Endothelial cell of umbilical vein (primary cell): ENCODE data around the gene MCCD1. TPM values are rescaled to one million over a fixed set of nuclear protein-coding genes. Genes with fewer than 3 reads are reported as not detected.

ENCODE experiments used
- BruUV-seq: library from RNA; stranded (reverse); fragments of 400-500 nt; replicated peaks from 2 replicates; lab custom pipeline; 2021; lab: Mats Ljungman, UMichigan
- CTCF ChIA-PET: fragments of 300-600, 350-600 bp; sonication (Branson Sonifier 250); formaldehyde crosslinking; loops from one replicate; lab custom pipeline; 2021; ENCODE audit warnings: antibody characterized with exemption, inconsistent platforms; lab: Charles Lee
- POLR2A ChIA-PET: fragments of 300-600, 350-600 bp; sonication (Branson Sonifier 250); formaldehyde crosslinking; loops from one replicate; lab custom pipeline; 2021; ENCODE audit warnings: antibody characterized with exemption, inconsistent platforms; lab: Charles Lee
- DNase-seq: peaks from one replicate; pipeline ENCODE4 v3.0.0-alpha.2; 2011; ENCODE audit warnings: low read depth, low spot score
- FAIRE-seq: peaks from 2 replicates; lab custom pipeline; 2011; peaks lifted over from hg19 to GRCh38; lab: Jason Lieb, UNC
- H2AFZ ChIP-seq: 2 replicates; pipeline ENCODE4 v1.6.0; 2012; ENCODE audit warnings: low read depth, low read length, control low read depth, inconsistent platforms
- H3K27ac ChIP-seq: 2 replicates; pipeline ENCODE4 v1.5.1; 2011; ENCODE audit warnings: low read depth, mild to moderate bottlenecking, control low read depth, low read length, moderate library complexity; ENCODE audit not compliant: insufficient read depth
- H3K27me3 ChIP-seq, 2 experiments: 2 replicates each; pipeline versions ENCODE4 v1.6.0 to v1.6.1; 2011; ENCODE audit warnings: low read length in 2 of 2, mixed read lengths in 1 of 2; ENCODE audit not compliant: control insufficient read depth in 2 of 2, insufficient read depth in 2 of 2
- H3K36me3 ChIP-seq, 2 experiments: 2 replicates in 1 of 2; 3 replicates in 1 of 2; pipeline ENCODE4 v1.5.1; 2011; ENCODE audit warnings: low read length in 2 of 2, mild to moderate bottlenecking in 1 of 2, moderate library complexity in 1 of 2; ENCODE audit not compliant: control insufficient read depth in 2 of 2, insufficient read depth in 2 of 2; ENCODE audit errors: extremely low read depth in 1 of 2
- H3K4me1 ChIP-seq: 3 replicates; pipeline ENCODE4 v1.5.1; 2011; ENCODE audit warnings: mild to moderate bottlenecking, low read length; ENCODE audit not compliant: control insufficient read depth, insufficient read depth; ENCODE audit errors: extremely low read depth
- H3K4me2 ChIP-seq: 2 replicates; pipeline ENCODE4 v1.6.1; 2011; ENCODE audit warnings: low read length, control low read depth, mixed read lengths; ENCODE audit not compliant: insufficient read depth
- H3K4me3 ChIP-seq, 3 experiments: fragments of 200-600 bp in 1 of 3; sonication (generic), shearing (Covaris generic) in 1 of 3; replicated peaks in 1 of 3; 2 replicates each; pipeline ENCODE4 v1.5.1; 2011 to 2016; ENCODE audit warnings: control low read depth in 3 of 3, low read length in 3 of 3, mild to moderate bottlenecking in 2 of 3, inconsistent platforms in 1 of 3, low read depth in 1 of 3, moderate library complexity in 1 of 3; ENCODE audit not compliant: insufficient read depth in 1 of 3
- H3K79me2 ChIP-seq: 2 replicates; pipeline ENCODE4 v1.6.0; 2012; ENCODE audit warnings: low read length, inconsistent platforms; ENCODE audit not compliant: control insufficient read depth, insufficient read depth
- H3K9ac ChIP-seq: replicated peaks from 2 replicates; pipeline ENCODE3; 2011; ENCODE audit warnings: low read length, control low read depth; ENCODE audit not compliant: insufficient read depth; ENCODE audit errors: extremely low read depth
- H3K9me1 ChIP-seq: replicated peaks from 3 replicates; pipeline ENCODE4 v1.6.0; 2011; ENCODE audit warnings: mild to moderate bottlenecking, low read length; ENCODE audit not compliant: control insufficient read depth, insufficient read depth; ENCODE audit errors: extremely low read depth
- H3K9me3 ChIP-seq: replicated peaks from 2 replicates; pipeline ENCODE4 v1.5.1; 2012; ENCODE audit warnings: low read length, inconsistent platforms; ENCODE audit not compliant: control insufficient read depth, insufficient read depth
- H4K20me1 ChIP-seq: replicated peaks from 2 replicates; pipeline ENCODE3; 2011; ENCODE audit warnings: mild to moderate bottlenecking, low read length; ENCODE audit not compliant: control insufficient read depth, insufficient read depth; ENCODE audit errors: extremely low read depth
- CTCF ChIP-seq, 2 donors: IDR thresholded peaks; 1 replicate in 1 of 2; 2 replicates in 1 of 2; pipeline ENCODE4 v1.5.1; 2011; ENCODE audit warnings: low read length in 2 of 2, mild to moderate bottlenecking in 2 of 2, moderate library complexity in 2 of 2, control low read depth in 1 of 2, inconsistent platforms in 1 of 2, low read depth in 1 of 2; ENCODE audit not compliant: insufficient read depth in 1 of 2; ENCODE audit errors: extremely low read depth in 1 of 2
- EZH2 ChIP-seq: IDR thresholded peaks from 2 replicates; pipeline ENCODE4 v1.6.1; 2012; ENCODE audit warnings: borderline replicate concordance, low read depth, mild to moderate bottlenecking, moderate library complexity, low read length, inconsistent platforms; ENCODE audit not compliant: severe bottlenecking
- FOS ChIP-seq: IDR thresholded peaks from 2 replicates; pipeline ENCODE4 v1.6.1; 2011; ENCODE audit warnings: mild to moderate bottlenecking, low read length, moderate library complexity, borderline replicate concordance; ENCODE audit not compliant: insufficient read depth
- GATA2 ChIP-seq: IDR thresholded peaks from 2 replicates; pipeline ENCODE4 v1.7.0; 2011; ENCODE audit warnings: low read depth, mild to moderate bottlenecking, moderate library complexity, mixed read lengths, low read length; ENCODE audit not compliant: insufficient read length, insufficient read depth
- JUN ChIP-seq: IDR thresholded peaks from 2 replicates; pipeline ENCODE4 v1.6.1; 2011; ENCODE audit warnings: borderline replicate concordance, low read depth; ENCODE audit not compliant: insufficient read length, insufficient read depth
- MAX ChIP-seq: IDR thresholded peaks from 2 replicates; pipeline ENCODE4 v1.6.1; 2011; ENCODE audit not compliant: insufficient read depth, insufficient read length
- MYC ChIP-seq: IDR thresholded peaks from one replicate; pipeline ENCODE4 v1.6.1; 2011; ENCODE audit warnings: mild to moderate bottlenecking, low read depth, low read length
- POLR2A ChIP-seq: IDR thresholded peaks from 2 replicates; pipeline ENCODE4 v1.6.1; 2012; ENCODE audit warnings: low read depth, mild to moderate bottlenecking, control low read depth, low read length
- POLR2AphosphoS5 ChIP-seq: IDR thresholded peaks from 2 replicates; pipeline ENCODE4 v1.6.1; 2012; ENCODE audit warnings: low read depth, mild to moderate bottlenecking, control low read depth, low read length, moderate library complexity; ENCODE audit not compliant: insufficient read depth
- dilution Hi-C: fragments of 300-500 bp; cut with MboI; formaldehyde crosslinking; loops from one replicate; pipeline ENCODE4 v1.15.0; 2019; ENCODE audit warnings: low sequenced_read_pairs; ENCODE audit not compliant: extremely low pct_ligation_motif_present
- intact Hi-C: fragments of 100-400 bp; cut with micrococcal nuclease; formaldehyde crosslinking; loops from one replicate; pipeline ENCODE4 v1.10.0; 2022
- polyA plus RNA-seq, 4 experiments: library from polyadenylated mRNA; depleted of rRNA in 3 of 4; stranded (reverse) in 3 of 4; unstranded in 1 of 4; fragments of >200 nt; gene quantifications; 2 replicates each; pipeline versions ENCODE4 v1.2.1 to v1.2.3, GENCODE V29; 2011 to 2012; ENCODE audit warnings: missing spikeins in 1 of 4
- total RNA-seq: library from RNA; stranded (reverse); gene quantifications from 2 replicates; pipeline ENCODE4 v1.2.3, GENCODE V29; 2021

The MCCD1 gene
- total and polyA plus RNA-seq, 2 donors (not counting 3 experiments of a cell fraction or from before 2014, with no cell fraction given) = not detected

- no peak for TF ChIP-seq GATA2
- no peak for TF ChIP-seq MYC
- no peak for TF ChIP-seq POLR2A
- TF ChIP-seq MAX = no peak
- TF ChIP-seq JUN = no peak
- no peak for TF ChIP-seq FOS
- no peak for TF ChIP-seq CTCF (IDR thresholded peaks at IDR 0.05; ENCODE audit: extremely low read depth in 1 of 2, insufficient read depth in 1 of 2, low read depth in 1 of 2, low read length in 2 of 2)
- TF ChIP-seq EZH2 = no peak
- TF ChIP-seq POLR2AphosphoS5 = no peak
- ChIA-PET CTCF (interaction anchor here (0.8 to 31.0 kb wide), 10 partner anchors 10 to 119 kb away, joined by 3 to 1517 read pairs (median 4); partner anchors contain the start of genes C6orf47, LST1, LTB and NCR3), POLR2A (interaction anchor here (0.8 to 1.2 kb wide), 7 partner anchors 8 to 1431 kb away, joined by 3 to 6 read pairs (median 4); partner anchors contain the start of gene MCCD1)
- Histone ChIP-seq H3K4me3 (peak overlapping the region; percentile 59 to 95 (median 80)), H3K4me1 (peaks cover 27% of the 10 kb centered on the region), H3K9me3 (no peaks in the 10 kb centered on the region), H4K20me1 (peaks cover 7% of the 10 kb centered on the region), H3K27ac (peak overlapping the region; percentile 85), H3K9ac (peak overlapping the region; percentile 98), H3K79me2 (peaks cover 53% of the 10 kb centered on the region), H3K36me3 (peaks cover 17 to 30% of the 10 kb centered on the region in 2 experiments), H3K9me1 (no peaks in the 10 kb centered on the region), H3K27me3 (no peaks in the 10 kb centered on the region), H2AFZ (no peak overlapping the region), H3K4me2 (peak overlapping the region; percentile 92)
- TSS peak; percentile 65 for BruUV-seq
- dilution Hi-C loops (no loop called here), intact Hi-C loops (loop anchor here (10.0 kb wide), 1 partner anchor 194 kb away; the partner anchor contains the start of gene CLIC1)
- peak; percentile 59 for FAIRE-seq
- no peak for DNase-seq
These were observed 12.4 kb downstream of the MCCD1 start for GRCh38 chr6:31541059-31541657.
